ENCODE data around the gene TADA2B.

TADA2B gene

GRCh38 chr4:7023901-7024300, 19.3 kb upstream of the TADA2B start:
- DNase-seq (ENCODE audit: insufficient read length, low spot score) (no peak), FAIRE-seq (no peak)
- TF ChIP-seq SPI1 (IDR thresholded peaks at IDR 0.05; ENCODE audit: low read depth, low read length): no peak
- TF ChIP-seq PAX5 (IDR thresholded peaks at IDR 0.05; ENCODE audit: insufficient read depth, low read length, severe bottlenecking): no peak
- TF ChIP-seq TAF1 (IDR thresholded peaks at IDR 0.05; ENCODE audit: low read depth, low read length): no peak
- no peak for TF ChIP-seq POU2F2 (IDR thresholded peaks at IDR 0.05; ENCODE audit: low read depth, low read length)
- TF ChIP-seq POLR2A (IDR thresholded peaks at IDR 0.05; ENCODE audit: low read depth, low read length): no peak
- TF ChIP-seq POLR2AphosphoS5 (IDR thresholded peaks at IDR 0.05; ENCODE audit: low read depth, low read length): no peak

- DNase-seq (ENCODE audit: insufficient read length, low spot score): no peak
- FAIRE-seq: no peak
- TF ChIP-seq PAX5 (IDR thresholded peaks at IDR 0.05; ENCODE audit: insufficient read depth, low read length, severe bottlenecking) (no peak), POLR2A (IDR thresholded peaks at IDR 0.05; ENCODE audit: low read depth, low read length) (no peak), POU2F2 (IDR thresholded peaks at IDR 0.05; ENCODE audit: low read depth, low read length) (no peak), POLR2AphosphoS5 (IDR thresholded peaks at IDR 0.05; ENCODE audit: low read depth, low read length) (no peak), TAF1 (IDR thresholded peaks at IDR 0.05; ENCODE audit: low read depth, low read length) (no peak), SPI1 (IDR thresholded peaks at IDR 0.05; ENCODE audit: low read depth, low read length) (no peak)
Measured at GRCh38 chr4:7024336-7024890, 18.8 kb upstream of the TADA2B start.

- no peak for TF ChIP-seq POLR2AphosphoS5 (IDR thresholded peaks at IDR 0.05; ENCODE audit: low read depth, low read length)
- TF ChIP-seq TAF1 (IDR thresholded peaks at IDR 0.05; ENCODE audit: low read depth, low read length): no peak
- no peak for TF ChIP-seq PAX5 (IDR thresholded peaks at IDR 0.05; ENCODE audit: insufficient read depth, low read length, severe bottlenecking)
- no peak for TF ChIP-seq POU2F2 (IDR thresholded peaks at IDR 0.05; ENCODE audit: low read depth, low read length)
- TF ChIP-seq SPI1 (IDR thresholded peaks at IDR 0.05; ENCODE audit: low read depth, low read length): no peak
- no peak for TF ChIP-seq POLR2A (IDR thresholded peaks at IDR 0.05; ENCODE audit: low read depth, low read length)
- no peak for DNase-seq (ENCODE audit: insufficient read length, low spot score)
- no peak for FAIRE-seq
Measured at GRCh38 chr4:7025040-7025602, 18.1 kb upstream of the TADA2B start.

- FAIRE-seq (no peak), DNase-seq (ENCODE audit: insufficient read length, low spot score) (no peak)
- no peak for TF ChIP-seq SPI1 (IDR thresholded peaks at IDR 0.05; ENCODE audit: low read depth, low read length)
- no peak for TF ChIP-seq PAX5 (IDR thresholded peaks at IDR 0.05; ENCODE audit: insufficient read depth, low read length, severe bottlenecking)
- no peak for TF ChIP-seq POLR2A (IDR thresholded peaks at IDR 0.05; ENCODE audit: low read depth, low read length)
- TF ChIP-seq TAF1 (IDR thresholded peaks at IDR 0.05; ENCODE audit: low read depth, low read length): no peak
- TF ChIP-seq POLR2AphosphoS5 (IDR thresholded peaks at IDR 0.05; ENCODE audit: low read depth, low read length): no peak
- TF ChIP-seq POU2F2 (IDR thresholded peaks at IDR 0.05; ENCODE audit: low read depth, low read length): no peak
Measured at GRCh38 chr4:7026107-7026506, 17.1 kb upstream of the TADA2B start.

GRCh38 chr4:7027284-7027683, 15.9 kb upstream of the TADA2B start:
- peak; percentile 91 for FAIRE-seq
- TF ChIP-seq TAF1 (IDR thresholded peaks at IDR 0.05; ENCODE audit: low read depth, low read length): no peak
- no peak for TF ChIP-seq PAX5 (IDR thresholded peaks at IDR 0.05; ENCODE audit: insufficient read depth, low read length, severe bottlenecking)
- TF ChIP-seq POLR2A (IDR thresholded peaks at IDR 0.05; ENCODE audit: low read depth, low read length): no peak
- TF ChIP-seq SPI1 (IDR thresholded peaks at IDR 0.05; ENCODE audit: low read depth, low read length): no peak
- no peak for TF ChIP-seq POLR2AphosphoS5 (IDR thresholded peaks at IDR 0.05; ENCODE audit: low read depth, low read length)
- no peak for TF ChIP-seq POU2F2 (IDR thresholded peaks at IDR 0.05; ENCODE audit: low read depth, low read length)
- DNase-seq (ENCODE audit: insufficient read length, low spot score): no peak

GRCh38 chr4:7027913-7028312, 15.3 kb upstream of the TADA2B start:
- no peak for FAIRE-seq
- no peak for DNase-seq (ENCODE audit: insufficient read length, low spot score)

GRCh38 chr4:7029212-7029611, 14.0 kb upstream of the TADA2B start:
- no peak for FAIRE-seq
- DNase-seq (ENCODE audit: insufficient read length, low spot score): no peak
- TF ChIP-seq TAF1 (IDR thresholded peaks at IDR 0.05; ENCODE audit: low read depth, low read length) (no peak), SPI1 (IDR thresholded peaks at IDR 0.05; ENCODE audit: low read depth, low read length) (no peak), POU2F2 (IDR thresholded peaks at IDR 0.05; ENCODE audit: low read depth, low read length) (no peak), PAX5 (IDR thresholded peaks at IDR 0.05; ENCODE audit: insufficient read depth, low read length, severe bottlenecking) (no peak), POLR2AphosphoS5 (IDR thresholded peaks at IDR 0.05; ENCODE audit: low read depth, low read length) (no peak), POLR2A (IDR thresholded peaks at IDR 0.05; ENCODE audit: low read depth, low read length) (no peak)

More at GRCh38 chr4:7027913-7028312, 15.3 kb upstream of the TADA2B start:
- no peak for TF ChIP-seq PAX5 (IDR thresholded peaks at IDR 0.05; ENCODE audit: insufficient read depth, low read length, severe bottlenecking)
- no peak for TF ChIP-seq SPI1 (IDR thresholded peaks at IDR 0.05; ENCODE audit: low read depth, low read length)
- no peak for TF ChIP-seq TAF1 (IDR thresholded peaks at IDR 0.05; ENCODE audit: low read depth, low read length)

- DNase-seq (ENCODE audit: insufficient read length, low spot score) (no peak), FAIRE-seq (no peak)
- TF ChIP-seq POU2F2 (IDR thresholded peaks at IDR 0.05; ENCODE audit: low read depth, low read length) (no peak), POLR2AphosphoS5 (IDR thresholded peaks at IDR 0.05; ENCODE audit: low read depth, low read length) (no peak), POLR2A (IDR thresholded peaks at IDR 0.05; ENCODE audit: low read depth, low read length) (no peak), SPI1 (IDR thresholded peaks at IDR 0.05; ENCODE audit: low read depth, low read length) (no peak), PAX5 (IDR thresholded peaks at IDR 0.05; ENCODE audit: insufficient read depth, low read length, severe bottlenecking) (no peak), TAF1 (IDR thresholded peaks at IDR 0.05; ENCODE audit: low read depth, low read length) (no peak)
Measured at GRCh38 chr4:7029921-7030320, 13.3 kb upstream of the TADA2B start.

- TF ChIP-seq TAF1 (IDR thresholded peaks at IDR 0.05; ENCODE audit: low read depth, low read length) (no peak), POLR2AphosphoS5 (IDR thresholded peaks at IDR 0.05; ENCODE audit: low read depth, low read length) (no peak), PAX5 (IDR thresholded peaks at IDR 0.05; ENCODE audit: insufficient read depth, low read length, severe bottlenecking) (no peak), SPI1 (IDR thresholded peaks at IDR 0.05; ENCODE audit: low read depth, low read length) (no peak), POU2F2 (IDR thresholded peaks at IDR 0.05; ENCODE audit: low read depth, low read length) (no peak), POLR2A (IDR thresholded peaks at IDR 0.05; ENCODE audit: low read depth, low read length) (no peak)
- no peak for DNase-seq (ENCODE audit: insufficient read length, low spot score)
- no peak for FAIRE-seq
Measured at GRCh38 chr4:7030856-7031255, 12.3 kb upstream of the TADA2B start.
